AG04450 (cell line): ENCODE measurements around the gene ERRFI1. TPM values are rescaled to one million over a fixed set of nuclear protein-coding genes. Genes with fewer than 3 reads are reported as not detected.
A peak's percentile ranks its signal among the peaks of the same experiment; 100 is the strongest.

ENCODE experiments used
- CTCF ChIA-PET: fragments of 300-600, 350-600 bp; formaldehyde crosslinking; extraction: SDS; loops from one replicate; lab custom pipeline; 2022; ENCODE audit warnings: antibody characterized with exemption, inconsistent platforms; lab: Charles Lee
- POLR2A ChIA-PET: fragments of 350-600 bp; formaldehyde crosslinking; extraction: SDS; loops from one replicate; lab custom pipeline; 2021; ENCODE audit warnings: antibody characterized with exemption, inconsistent platforms; lab: Yijun Ruan, JAX
- DNase-seq: peaks from one replicate; pipeline ENCODE4 v3.0.0-alpha.2; 2011; ENCODE audit warnings: low read depth, low spot score
- H3K27ac ChIP-seq: one replicate; pipeline ENCODE4 v1.5.1; 2012; ENCODE audit warnings: low read depth, low read length, control low read depth
- H3K27me3 ChIP-seq: one replicate; pipeline ENCODE4 v1.6.0; 2012; ENCODE audit warnings: low read length; ENCODE audit not compliant: control insufficient read depth, insufficient read depth
- H3K4me3 ChIP-seq: 2 replicates; pipeline ENCODE4 v1.5.1; 2011; ENCODE audit warnings: mild to moderate bottlenecking, low read depth, low read length, control low read depth
- H3K9me3 ChIP-seq: 2 replicates; pipeline ENCODE4 v1.5.1; 2012; ENCODE audit warnings: low read length; ENCODE audit not compliant: control insufficient read depth, insufficient read depth
- CTCF ChIP-seq: IDR thresholded peaks from 2 replicates; pipeline ENCODE4 v1.5.1; 2011; ENCODE audit warnings: low read depth, low read length, control low read depth, inconsistent platforms
- polyA plus RNA-seq: library from polyadenylated mRNA; depleted of rRNA; stranded (reverse); fragments of >200 nt; gene quantifications from 2 replicates; pipeline ENCODE4 v1.2.3, GENCODE V29; 2011

The ERRFI1 gene
- polyA plus RNA-seq, 1 experiment = 105 TPM

- TF ChIP-seq CTCF = no peak
These were observed 16.8 kb downstream of the ERRFI1 start for GRCh38 chr1:8009043-8010002.

GRCh38 chr1:8006037-8006963 is 19.8 kb downstream of the ERRFI1 start:
- H3K27me3 ChIP-seq = no peaks in the 10 kb centered on the region
- H3K9me3 ChIP-seq = no peaks in the 10 kb centered on the region
- ChIA-PET CTCF (interaction anchor here (0.6 to 1.3 kb wide), 2 partner anchors 9 to 23 kb away, joined by 3 to 9 read pairs; no protein-coding TSS in a partner anchor), POLR2A (interaction anchor here (0.7 kb wide), 2 partner anchors 8 to 457 kb away, joined by 3 to 6 read pairs; no protein-coding TSS in a partner anchor)
- TF ChIP-seq CTCF = no peak
- DNase-seq = no peak
- H3K27ac ChIP-seq = peak overlapping the region; percentile 96
- H3K4me3 ChIP-seq = no peak overlapping the region

More at GRCh38 chr1:8009043-8010002, 16.8 kb downstream of the ERRFI1 start:
- ChIA-PET POLR2A (no interaction called here), CTCF (no interaction called here)
- no peak overlapping the region for H3K4me3 ChIP-seq
- no peak for DNase-seq
- no peaks in the 10 kb centered on the region for H3K27me3 ChIP-seq
- peak overlapping the region; percentile 21 for H3K27ac ChIP-seq
- no peaks in the 10 kb centered on the region for H3K9me3 ChIP-seq

- Histone ChIP-seq H3K4me3 (peak overlapping the region; percentile 33), H3K27ac (peak overlapping the region; percentile 96), H3K9me3 (no peaks in the 10 kb centered on the region), H3K27me3 (no peaks in the 10 kb centered on the region)
- peak; percentile 89 for DNase-seq
- no peak for TF ChIP-seq CTCF
- ChIA-PET POLR2A (interaction anchor here (0.6 to 1.7 kb wide), 11 partner anchors 10 to 338 kb away, joined by 3 to 7 read pairs (median 3); no protein-coding TSS in a partner anchor), CTCF (interaction anchor here (0.7 kb wide), 1 partner anchor 18 kb away, joined by 3 read pairs; no protein-coding TSS in a partner anchor)
These were observed 21.1 kb downstream of the ERRFI1 start for GRCh38 chr1:8004803-8005573.

DNA sequence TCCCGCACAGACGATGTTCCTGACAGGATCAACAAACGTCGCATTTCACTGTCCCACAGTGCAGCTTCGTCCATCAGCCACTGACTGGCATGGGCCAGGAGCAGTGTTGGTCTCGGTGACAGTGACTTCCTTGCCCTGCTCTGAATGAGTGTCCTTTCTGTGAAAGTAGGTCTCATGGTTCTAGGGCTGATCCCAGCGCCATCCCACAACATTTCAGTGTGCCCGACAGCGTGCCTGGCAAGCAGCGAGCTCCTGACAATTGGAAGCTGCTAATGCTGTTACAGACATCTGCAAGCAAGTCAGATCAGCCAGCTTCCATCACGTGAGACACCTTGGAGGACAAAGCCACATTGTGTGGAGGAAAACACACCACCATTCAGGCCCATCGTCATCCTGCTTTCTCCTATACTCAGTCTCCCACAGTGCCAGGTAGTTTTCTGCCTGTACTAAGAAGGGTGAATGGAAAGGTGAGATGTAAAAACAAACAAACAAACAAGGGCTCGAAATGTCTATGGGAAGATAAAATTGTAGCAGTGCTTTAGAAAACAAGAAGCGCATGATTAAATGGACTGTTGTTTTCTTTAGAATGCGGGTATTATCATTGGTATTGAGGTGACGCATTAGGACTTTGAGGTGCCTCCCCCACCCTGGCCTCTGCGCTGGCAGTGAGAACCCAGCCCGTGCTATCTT is 21.9 kb downstream of the ERRFI1 start:
- peak overlapping the region; percentile 25; the same call in 1 of the 2 replicates for H3K4me3 ChIP-seq
- H3K9me3 ChIP-seq = no peaks in the 10 kb centered on the region
- H3K27ac ChIP-seq = peak overlapping the region; percentile 96
- ChIA-PET CTCF (no interaction called here), POLR2A (interaction anchor here (0.9 to 1.7 kb wide), 4 partner anchors 10 to 339 kb away, joined by 3 to 7 read pairs (median 4); no protein-coding TSS in a partner anchor)
- TF ChIP-seq CTCF = no peak
- no peak for DNase-seq
- no peaks in the 10 kb centered on the region for H3K27me3 ChIP-seq
